HepG2 (cell line): ENCODE data around the gene RAB3B. TPM values are rescaled to one million over a fixed set of nuclear protein-coding genes. Genes with fewer than 3 reads are reported as not detected.
A peak's percentile ranks its signal among the peaks of the same experiment; 100 is the strongest.

Experiments
- AHR ChIP-seq: IDR thresholded peaks from 2 replicates; pipeline ENCODE4 v1.6.1; 2018; ENCODE audit warnings: missing genetic modification reagents, missing compliant biosample characterization
- ARNT ChIP-seq: fragments of 450-650 bp; IDR thresholded peaks from 2 replicates; pipeline ENCODE4 v1.6.1; 2017
- CC2D1A ChIP-seq: sonication (generic); formaldehyde crosslinking; IDR thresholded peaks from 2 replicates; pipeline ENCODE4 v1.8.1; 2023; ENCODE audit warnings: mild to moderate bottlenecking, missing genetic modification reagents
- FOXJ3 ChIP-seq: sonication (generic); formaldehyde crosslinking; IDR thresholded peaks from 2 replicates; pipeline ENCODE4 v1.4.0; 2020; ENCODE audit warnings: missing genetic modification reagents, mild to moderate bottlenecking, borderline replicate concordance
- GATA4 ChIP-seq: sonication (generic); IDR thresholded peaks from 2 replicates; pipeline ENCODE4 v1.6.1; 2016; ENCODE audit warnings: antibody characterized with exemption, low read depth, borderline replicate concordance
- HMG20A ChIP-seq: IDR thresholded peaks from 2 replicates; pipeline ENCODE4 v1.6.1; 2016; ENCODE audit warnings: borderline replicate concordance
- JUN ChIP-seq: sonication (generic); formaldehyde crosslinking; IDR thresholded peaks from 2 replicates; pipeline ENCODE4 v1.4.0; 2020; ENCODE audit warnings: mild to moderate bottlenecking, missing genetic modification reagents
- KLF6 ChIP-seq: IDR thresholded peaks from 2 replicates; pipeline ENCODE4 v1.8.0; 2016; ENCODE audit warnings: missing biosample characterization, missing genetic modification reagents
- MATR3 ChIP-seq: sonication (generic); formaldehyde crosslinking; IDR thresholded peaks from 2 replicates; pipeline ENCODE4 v1.4.0; 2020; ENCODE audit warnings: missing genetic modification reagents
- MBNL3 ChIP-seq: fragments of 250-450 bp; sonication (Bioruptor Pico); conservative IDR thresholded peaks from 2 replicates; pipeline ENCODE4 v1.8.0; 2022; ENCODE audit warnings: mild to moderate bottlenecking, inconsistent platforms
- MEF2D ChIP-seq: sonication (generic); formaldehyde crosslinking; IDR thresholded peaks from 2 replicates; pipeline ENCODE4 v1.5.1; 2020; ENCODE audit warnings: mild to moderate bottlenecking, missing genetic modification reagents
- MEIS1 ChIP-seq: sonication (generic); formaldehyde crosslinking; IDR thresholded peaks from 2 replicates; pipeline ENCODE4 v1.9.0; 2021; ENCODE audit warnings: mild to moderate bottlenecking, missing genetic modification reagents, moderate library complexity, borderline replicate concordance
- NFIB ChIP-seq: sonication (generic); formaldehyde crosslinking; IDR thresholded peaks from 2 replicates; pipeline ENCODE4 v1.9.0; 2021; ENCODE audit warnings: missing genetic modification reagents, mild to moderate bottlenecking, borderline replicate concordance
- RBM22 ChIP-seq: fragments of 200-400 bp; formaldehyde crosslinking; optimal IDR thresholded peaks from 2 replicates; pipeline ENCODE3; 2017; ENCODE audit warnings: mild to moderate bottlenecking, low read length, moderate library complexity
- SAFB2 ChIP-seq: sonication (generic); formaldehyde crosslinking; IDR thresholded peaks from 2 replicates; pipeline ENCODE4 v1.5.1; 2020; ENCODE audit warnings: missing genetic modification reagents, low read depth, mild to moderate bottlenecking, borderline replicate concordance
- SMAD3 ChIP-seq: sonication (generic); formaldehyde crosslinking; IDR thresholded peaks from 2 replicates; pipeline ENCODE4 v1.4.0; 2020; ENCODE audit warnings: missing genetic modification reagents
- ZNF501 ChIP-seq: sonication (generic); formaldehyde crosslinking; IDR thresholded peaks from 2 replicates; pipeline ENCODE4 v1.5.1; 2020; ENCODE audit warnings: mild to moderate bottlenecking, moderate library complexity, missing genetic modification reagents
- ZNF737 ChIP-seq: sonication (generic); formaldehyde crosslinking; IDR thresholded peaks from 2 replicates; pipeline ENCODE4 v1.5.0; 2020; ENCODE audit warnings: missing genetic modification reagents, mild to moderate bottlenecking, borderline replicate concordance
- ZSCAN29 ChIP-seq: sonication (generic); formaldehyde crosslinking; conservative IDR thresholded peaks from 2 replicates; pipeline ENCODE4 v1.4.0; 2020; ENCODE audit warnings: mild to moderate bottlenecking, missing genetic modification reagents
- polyA plus RNA-seq, 8 experiments: library from polyadenylated mRNA; depleted of rRNA in 3 of 8; stranded (reverse) in 7 of 8; unstranded in 1 of 8; fragments of >200 nt; fragmentation: Illumina TruSeq in 4 of 8; extraction: Trizol in 4 of 8; gene quantifications; 2 replicates each; pipeline versions ENCODE4 v1.2.1 to v1.2.3, GENCODE V29; 2011 to 2016; ENCODE audit warnings: low read depth in 4 of 8, missing spikeins in 1 of 8, mixed read lengths in 1 of 8; ENCODE audit not compliant: insufficient read depth in 1 of 8
- total RNA-seq, 5 experiments: library from RNA; depleted of rRNA; stranded (reverse); fragments of >200 nt; fragmentation: Illumina TruSeq; extraction: Trizol; gene quantifications; 2 replicates each; pipeline ENCODE4 v1.2.3, GENCODE V29; 2016; ENCODE audit warnings: low read depth in 1 of 5
- TF ChIP-seq, protein P1 (sequence below): sonication (generic); formaldehyde crosslinking; conservative IDR thresholded peaks from 2 replicates; pipeline ENCODE4 v1.8.0; 2022; ENCODE audit warnings: low read depth, missing genetic modification reagents
- TF ChIP-seq, protein P2 (sequence below): sonication (generic); formaldehyde crosslinking; IDR thresholded peaks from 2 replicates; pipeline ENCODE4 v1.8.0; 2022; ENCODE audit warnings: mild to moderate bottlenecking, missing genetic modification reagents
- TF ChIP-seq, protein P3 (sequence below): sonication (generic); formaldehyde crosslinking; IDR thresholded peaks from 2 replicates; pipeline ENCODE4 v1.4.0; 2020; ENCODE audit warnings: missing genetic modification reagents
- TF ChIP-seq, protein P4 (sequence below): IDR thresholded peaks from 2 replicates; pipeline ENCODE4 v1.6.1; 2012; ENCODE audit warnings: low read length, improper control_type of control experiment
- TF ChIP-seq, protein P5 (sequence below): sonication (generic); formaldehyde crosslinking; IDR thresholded peaks from 2 replicates; pipeline ENCODE4 v1.8.1; 2023; ENCODE audit warnings: mild to moderate bottlenecking, missing genetic modification reagents, borderline replicate concordance

RAB3B gene
- total and polyA plus RNA-seq, 2 of the 13 experiments (the other 11 are each of a cell fraction or from before 2014, with no cell fraction given), result 1.0 to 1.2 TPM

DNA sequence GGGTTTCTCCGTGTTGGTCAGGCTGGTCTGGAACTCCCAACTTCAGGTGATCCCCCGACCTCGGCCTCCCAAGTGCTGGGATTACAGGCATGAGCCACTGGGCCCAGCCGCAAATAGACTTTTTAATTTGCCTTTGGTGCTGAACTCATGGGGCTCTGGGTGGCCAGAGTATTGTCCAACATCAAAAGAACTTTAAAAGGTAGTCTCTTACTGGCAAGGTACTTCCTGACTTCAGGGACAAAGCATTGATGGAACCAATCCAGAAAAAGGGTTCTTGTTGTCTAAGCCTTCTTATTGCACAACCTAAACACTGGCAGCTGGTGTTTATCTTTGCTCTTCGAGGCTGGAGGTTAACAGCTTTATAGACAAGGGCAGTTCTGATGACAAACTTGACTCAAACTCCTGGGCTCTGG is 46.9 kb upstream of the RAB3B start (continued):
- TF ChIP-seq JUN (CRISPR knock-in tag), result peak; percentile 71; the same call in 1 of the 2 replicates
- TF ChIP-seq MEF2D (CRISPR knock-in tag), result peak; percentile 89
- TF ChIP-seq MBNL3 (CRISPR knock-in tag), result no peak
- TF ChIP-seq FOXJ3 (CRISPR knock-in tag), result peak; percentile 98
- no peak; the same call in 1 of the 2 replicates for TF ChIP-seq AHR (CRISPR knock-in tag)
- TF ChIP-seq, protein P1, sequence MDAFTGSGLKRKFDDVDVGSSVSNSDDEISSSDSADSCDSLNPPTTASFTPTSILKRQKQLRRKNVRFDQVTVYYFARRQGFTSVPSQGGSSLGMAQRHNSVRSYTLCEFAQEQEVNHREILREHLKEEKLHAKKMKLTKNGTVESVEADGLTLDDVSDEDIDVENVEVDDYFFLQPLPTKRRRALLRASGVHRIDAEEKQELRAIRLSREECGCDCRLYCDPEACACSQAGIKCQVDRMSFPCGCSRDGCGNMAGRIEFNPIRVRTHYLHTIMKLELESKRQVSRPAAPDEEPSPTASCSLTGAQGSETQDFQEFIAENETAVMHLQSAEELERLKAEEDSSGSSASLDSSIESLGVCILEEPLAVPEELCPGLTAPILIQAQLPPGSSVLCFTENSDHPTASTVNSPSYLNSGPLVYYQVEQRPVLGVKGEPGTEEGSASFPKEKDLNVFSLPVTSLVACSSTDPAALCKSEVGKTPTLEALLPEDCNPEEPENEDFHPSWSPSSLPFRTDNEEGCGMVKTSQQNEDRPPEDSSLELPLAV (CRISPR knock-in tag), result no peak
- TF ChIP-seq MATR3 (CRISPR knock-in tag), result no peak
- TF ChIP-seq, protein P2, sequence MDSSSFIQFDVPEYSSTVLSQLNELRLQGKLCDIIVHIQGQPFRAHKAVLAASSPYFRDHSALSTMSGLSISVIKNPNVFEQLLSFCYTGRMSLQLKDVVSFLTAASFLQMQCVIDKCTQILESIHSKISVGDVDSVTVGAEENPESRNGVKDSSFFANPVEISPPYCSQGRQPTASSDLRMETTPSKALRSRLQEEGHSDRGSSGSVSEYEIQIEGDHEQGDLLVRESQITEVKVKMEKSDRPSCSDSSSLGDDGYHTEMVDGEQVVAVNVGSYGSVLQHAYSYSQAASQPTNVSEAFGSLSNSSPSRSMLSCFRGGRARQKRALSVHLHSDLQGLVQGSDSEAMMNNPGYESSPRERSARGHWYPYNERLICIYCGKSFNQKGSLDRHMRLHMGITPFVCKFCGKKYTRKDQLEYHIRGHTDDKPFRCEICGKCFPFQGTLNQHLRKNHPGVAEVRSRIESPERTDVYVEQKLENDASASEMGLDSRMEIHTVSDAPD (CRISPR knock-in tag), result peak; percentile 39; the same call in 1 of the 2 replicates
- no peak for TF ChIP-seq CC2D1A
- no peak; the same call in 1 of the 2 replicates for TF ChIP-seq ZNF501 (CRISPR knock-in tag)
- TF ChIP-seq, protein P3, sequence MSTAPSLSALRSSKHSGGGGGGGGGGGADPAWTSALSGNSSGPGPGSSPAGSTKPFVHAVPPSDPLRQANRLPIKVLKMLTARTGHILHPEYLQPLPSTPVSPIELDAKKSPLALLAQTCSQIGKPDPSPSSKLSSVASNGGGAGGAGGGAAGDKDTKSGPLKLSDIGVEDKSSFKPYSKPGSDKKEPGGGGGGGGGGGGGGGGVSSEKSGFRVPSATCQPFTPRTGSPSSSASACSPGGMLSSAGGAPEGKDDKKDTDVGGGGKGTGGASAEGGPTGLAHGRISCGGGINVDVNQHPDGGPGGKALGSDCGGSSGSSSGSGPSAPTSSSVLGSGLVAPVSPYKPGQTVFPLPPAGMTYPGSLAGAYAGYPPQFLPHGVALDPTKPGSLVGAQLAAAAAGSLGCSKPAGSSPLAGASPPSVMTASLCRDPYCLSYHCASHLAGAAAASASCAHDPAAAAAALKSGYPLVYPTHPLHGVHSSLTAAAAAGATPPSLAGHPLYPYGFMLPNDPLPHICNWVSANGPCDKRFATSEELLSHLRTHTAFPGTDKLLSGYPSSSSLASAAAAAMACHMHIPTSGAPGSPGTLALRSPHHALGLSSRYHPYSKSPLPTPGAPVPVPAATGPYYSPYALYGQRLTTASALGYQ, result peak; percentile 90
- peak; percentile 95 for TF ChIP-seq SMAD3 (CRISPR knock-in tag)
- TF ChIP-seq GATA4, result peak; percentile 79; the same call in 1 of the 2 replicates
- TF ChIP-seq MEIS1 (CRISPR knock-in tag), result 0 out of 2 replicates have a peak, but pooled peaks have one; percentile 21
- peak; percentile 95 for TF ChIP-seq HMG20A (CRISPR knock-in tag)
- TF ChIP-seq ZSCAN29 (CRISPR knock-in tag), result peak; percentile 88
- TF ChIP-seq ZNF737 (CRISPR knock-in tag), result no peak
- TF ChIP-seq ARNT, result no peak
- TF ChIP-seq NFIB (CRISPR knock-in tag), result no peak
- TF ChIP-seq KLF6 (CRISPR knock-in tag), result peak; percentile 90
- TF ChIP-seq, protein P4, sequence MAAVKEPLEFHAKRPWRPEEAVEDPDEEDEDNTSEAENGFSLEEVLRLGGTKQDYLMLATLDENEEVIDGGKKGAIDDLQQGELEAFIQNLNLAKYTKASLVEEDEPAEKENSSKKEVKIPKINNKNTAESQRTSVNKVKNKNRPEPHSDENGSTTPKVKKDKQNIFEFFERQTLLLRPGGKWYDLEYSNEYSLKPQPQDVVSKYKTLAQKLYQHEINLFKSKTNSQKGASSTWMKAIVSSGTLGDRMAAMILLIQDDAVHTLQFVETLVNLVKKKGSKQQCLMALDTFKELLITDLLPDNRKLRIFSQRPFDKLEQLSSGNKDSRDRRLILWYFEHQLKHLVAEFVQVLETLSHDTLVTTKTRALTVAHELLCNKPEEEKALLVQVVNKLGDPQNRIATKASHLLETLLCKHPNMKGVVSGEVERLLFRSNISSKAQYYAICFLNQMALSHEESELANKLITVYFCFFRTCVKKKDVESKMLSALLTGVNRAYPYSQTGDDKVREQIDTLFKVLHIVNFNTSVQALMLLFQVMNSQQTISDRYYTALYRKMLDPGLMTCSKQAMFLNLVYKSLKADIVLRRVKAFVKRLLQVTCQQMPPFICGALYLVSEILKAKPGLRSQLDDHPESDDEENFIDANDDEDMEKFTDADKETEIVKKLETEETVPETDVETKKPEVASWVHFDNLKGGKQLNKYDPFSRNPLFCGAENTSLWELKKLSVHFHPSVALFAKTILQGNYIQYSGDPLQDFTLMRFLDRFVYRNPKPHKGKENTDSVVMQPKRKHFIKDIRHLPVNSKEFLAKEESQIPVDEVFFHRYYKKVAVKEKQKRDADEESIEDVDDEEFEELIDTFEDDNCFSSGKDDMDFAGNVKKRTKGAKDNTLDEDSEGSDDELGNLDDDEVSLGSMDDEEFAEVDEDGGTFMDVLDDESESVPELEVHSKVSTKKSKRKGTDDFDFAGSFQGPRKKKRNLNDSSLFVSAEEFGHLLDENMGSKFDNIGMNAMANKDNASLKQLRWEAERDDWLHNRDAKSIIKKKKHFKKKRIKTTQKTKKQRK, result no peak
- TF ChIP-seq SAFB2 (CRISPR knock-in tag), result no peak; the same call in 1 of the 2 replicates
- TF ChIP-seq, protein P5, sequence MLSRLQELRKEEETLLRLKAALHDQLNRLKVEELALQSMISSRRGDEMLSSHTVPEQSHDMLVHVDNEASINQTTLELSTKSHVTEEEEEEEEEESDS, result no peak
- TF ChIP-seq RBM22, result no peak
